GM12875 (cell line): ENCODE measurements around the gene ZNF19.

Experiments
- H3K4me3 ChIP-seq: one replicate; pipeline ENCODE4 v1.5.1; 2011; ENCODE audit warnings: low read depth, low read length, control low read depth
- CTCF ChIP-seq: IDR thresholded peaks from 2 replicates; pipeline ENCODE4 v1.5.1; 2011; ENCODE audit warnings: low read depth, mild to moderate bottlenecking, control low read depth, inconsistent platforms, low read length, moderate library complexity, borderline replicate concordance; ENCODE audit not compliant: insufficient read depth

ZNF19 gene

GRCh38 chr16:71489122-71489521 lies at the start of gene ZNF19:
ZNF19 (minus strand) TSS chr16:71489324; CDS start chr16:71482114, 7,210 bp downstream.
- TF ChIP-seq CTCF: no peak
- H3K4me3 ChIP-seq: no peak within 1 kb of the TSS

- H3K4me3 ChIP-seq: no peak overlapping the region
- peak; percentile 80 for TF ChIP-seq CTCF
These were observed 48.5 kb upstream of the ZNF19 start for GRCh38 chr16:71537643-71538042.

- H3K4me3 ChIP-seq: no peak overlapping the region
- TF ChIP-seq CTCF: no peak
These were observed 47.8 kb upstream of the ZNF19 start for GRCh38 chr16:71536752-71537499.

- H3K4me3 ChIP-seq: no peak overlapping the region
- no peak for TF ChIP-seq CTCF
These were observed 43.2 kb upstream of the ZNF19 start for GRCh38 chr16:71532366-71532765.

GRCh38 chr16:71528863-71529262 lies 39.7 kb upstream of the ZNF19 start:
- TF ChIP-seq CTCF: no peak

GRCh38 chr16:71528257-71528656 lies 39.1 kb upstream of the ZNF19 start:
- no peak for TF ChIP-seq CTCF

More at GRCh38 chr16:71528863-71529262, 39.7 kb upstream of the ZNF19 start:
- H3K4me3 ChIP-seq: no peak overlapping the region

GRCh38 chr16:71526111-71526631 lies 37.0 kb upstream of the ZNF19 start, which contains the start of gene CHST4:
CHST4 (plus strand) TSS chr16:71526426; CDS start chr16:71536678, 10,252 bp downstream.
- H3K4me3 ChIP-seq: no peak within 1 kb of the TSS
- TF ChIP-seq CTCF: no peak

More at GRCh38 chr16:71528257-71528656, 39.1 kb upstream of the ZNF19 start:
- no peak overlapping the region for H3K4me3 ChIP-seq
